NCI-H2196 (cell line): Measurements from ENCODE around the gene WDFY2.

Experiments
- DNase-seq: peaks from one replicate; lab custom pipeline; 2025; ENCODE audit not compliant: unreplicated experiment; lab: John Stamatoyannopoulos, UW

Gene WDFY2

DNA sequence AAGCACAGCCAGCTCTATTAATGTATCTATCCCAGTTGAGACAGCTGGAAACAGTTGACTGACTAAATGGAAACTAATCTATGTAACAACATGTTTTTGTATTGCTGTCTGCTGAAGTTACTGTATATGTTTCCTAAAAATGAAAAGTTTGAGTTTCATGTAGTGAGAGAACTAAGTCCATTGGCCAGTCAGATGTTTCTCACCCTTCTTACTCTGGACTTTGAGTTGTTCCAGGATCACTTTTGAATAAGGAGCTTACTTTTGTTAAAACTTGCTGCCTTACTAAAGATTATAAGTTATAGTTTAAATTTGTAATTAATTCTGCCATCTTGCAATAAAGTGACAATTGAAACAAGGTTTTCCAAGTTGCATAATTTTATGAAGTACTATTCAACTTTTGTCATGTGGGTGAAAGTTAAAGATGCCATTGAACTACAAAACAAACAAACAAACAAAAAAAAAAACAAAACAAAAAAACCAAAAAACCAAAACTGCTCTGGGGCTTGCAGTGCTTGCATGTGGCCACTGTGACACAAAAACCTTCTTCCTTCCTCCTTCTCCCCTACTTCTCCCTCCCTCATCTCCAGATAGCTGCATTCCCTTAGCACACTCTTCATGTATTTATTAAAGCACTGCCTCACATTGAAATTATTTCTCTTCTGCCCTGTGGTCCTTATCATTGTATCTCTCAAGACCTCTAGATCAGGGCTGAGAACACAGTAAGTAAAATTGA is 15.3 kb downstream of the WDFY2 start:
- no peak for DNase-seq

DNA sequence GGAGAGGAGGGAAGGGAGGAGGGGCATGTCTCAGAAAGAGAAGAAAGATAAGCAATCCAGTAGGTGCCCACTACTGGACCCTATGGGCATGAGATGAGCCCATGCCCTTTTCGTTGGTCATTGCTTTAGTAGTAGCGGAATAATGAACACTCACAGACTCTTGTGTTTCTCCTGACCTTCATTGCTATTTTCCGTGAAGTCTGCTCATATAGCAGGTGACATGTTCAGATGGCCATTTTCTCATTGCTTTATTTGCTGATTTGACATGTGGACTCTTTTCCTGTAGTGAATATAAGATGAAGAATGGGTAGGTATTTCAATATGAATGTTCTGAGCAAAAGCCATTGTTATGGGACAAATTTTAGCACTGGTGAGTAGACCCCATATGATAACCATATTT is 16.4 kb downstream of the WDFY2 start:
- DNase-seq = no peak

DNA sequence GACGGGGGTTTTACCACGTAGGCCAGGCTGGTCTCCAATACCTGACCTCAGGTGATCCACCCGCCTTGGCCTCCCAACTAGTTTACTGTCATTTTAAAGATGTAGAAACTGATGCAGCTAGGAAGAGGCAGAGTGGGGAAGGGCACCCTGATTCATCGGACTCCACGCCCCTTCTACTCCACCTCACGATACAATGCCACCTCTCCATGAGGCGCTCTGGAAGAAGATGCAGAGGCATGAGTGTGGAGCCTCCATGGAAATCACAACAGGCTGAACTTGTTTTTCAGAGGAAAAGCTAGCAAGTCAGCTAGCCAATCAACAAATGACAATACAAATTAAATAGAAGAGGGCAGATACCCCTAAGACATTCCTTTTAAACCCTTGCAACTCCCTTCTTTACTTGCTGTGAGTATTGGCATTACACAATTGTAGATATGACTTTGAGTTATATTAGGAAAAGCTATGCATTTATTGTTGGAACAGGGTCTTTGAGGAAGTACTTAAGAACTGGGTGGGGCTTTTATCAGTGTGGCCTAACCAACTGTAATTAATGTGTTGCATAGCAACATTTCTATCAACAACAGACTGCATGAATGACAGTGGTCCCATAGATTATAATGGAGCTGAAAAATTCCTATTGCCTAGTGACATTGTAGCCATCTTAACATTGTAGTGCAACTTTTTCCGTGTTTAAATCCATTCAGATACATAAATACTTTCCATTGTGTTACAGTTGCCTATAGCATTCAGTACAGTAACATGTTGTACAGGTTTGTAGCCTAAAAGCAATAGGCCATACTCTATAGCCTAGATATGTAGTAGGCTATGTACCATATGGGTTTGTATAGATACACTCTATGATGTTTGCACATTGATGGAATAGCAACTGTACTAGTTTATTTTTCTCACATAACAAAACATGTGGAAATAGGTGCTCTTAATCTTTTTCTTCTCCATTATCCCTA is 17.6 kb downstream of the WDFY2 start:
- DNase-seq = no peak

DNA sequence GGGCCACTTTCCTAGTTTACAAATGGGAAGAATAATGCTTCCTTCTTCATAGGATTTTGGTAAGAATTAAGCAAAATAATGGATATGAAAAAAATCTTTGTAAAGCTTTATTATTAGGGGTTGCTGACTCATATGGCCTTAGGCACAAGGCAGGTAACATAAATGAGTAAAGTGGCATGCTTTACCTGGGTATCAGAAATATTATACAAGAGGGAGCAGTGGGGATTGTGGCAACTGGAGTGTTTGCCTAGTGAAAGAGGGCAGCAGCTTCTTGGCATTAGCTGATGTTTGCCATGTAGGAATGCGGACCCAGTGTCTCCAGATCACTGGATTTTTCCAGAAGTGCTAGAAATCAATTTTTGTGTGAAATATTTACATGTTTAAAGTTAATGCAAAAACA is 19.5 kb downstream of the WDFY2 start:
- no peak for DNase-seq

GRCh38 chr13:51605698-51606097 is 21.4 kb downstream of the WDFY2 start:
- no peak for DNase-seq

DNA sequence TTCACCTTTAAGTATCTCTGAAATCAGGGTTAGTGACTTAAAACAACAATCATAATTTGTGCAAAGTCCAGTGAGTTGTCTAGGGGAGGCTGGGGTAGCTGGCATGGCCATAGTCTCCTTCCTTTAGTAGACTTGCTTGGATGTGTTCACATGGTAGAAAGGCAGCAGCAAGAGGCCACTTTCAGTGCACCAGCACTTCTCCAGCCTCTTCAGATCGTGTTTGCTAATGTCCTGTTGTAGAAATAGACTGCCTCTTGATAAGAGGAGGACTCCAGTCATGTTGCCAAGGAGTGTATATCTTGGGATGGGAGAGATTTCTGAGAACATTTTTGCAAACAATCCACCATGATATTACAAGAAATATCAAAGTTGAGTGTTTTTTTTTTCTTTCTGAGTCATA is 22.9 kb downstream of the WDFY2 start:
- no peak for DNase-seq

DNA sequence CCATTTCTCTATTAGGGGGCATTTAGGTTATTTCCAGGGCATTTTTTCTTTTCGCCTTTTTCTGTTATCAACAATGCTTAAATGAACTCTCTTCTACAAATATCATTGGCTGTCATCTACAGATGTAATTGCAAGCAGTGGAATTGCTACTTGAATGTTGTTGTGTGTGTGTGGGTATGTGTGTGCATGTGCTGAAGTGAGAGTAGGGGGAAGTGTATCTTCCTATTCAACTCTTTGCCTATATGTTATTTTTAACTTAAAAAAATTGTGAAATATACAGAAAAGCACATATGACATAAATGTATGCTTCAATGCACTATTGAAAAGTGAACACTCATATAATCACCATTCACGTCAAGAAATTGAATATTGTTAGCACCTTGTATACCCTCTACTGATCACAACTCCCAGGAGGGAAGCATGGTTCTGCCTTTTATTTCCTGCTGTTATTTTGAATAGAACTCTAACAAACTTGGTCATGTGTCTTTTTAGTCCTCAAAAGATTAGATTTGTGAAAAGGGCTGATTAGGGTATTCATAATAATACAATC is 24.7 kb downstream of the WDFY2 start:
- DNase-seq = no peak

DNA sequence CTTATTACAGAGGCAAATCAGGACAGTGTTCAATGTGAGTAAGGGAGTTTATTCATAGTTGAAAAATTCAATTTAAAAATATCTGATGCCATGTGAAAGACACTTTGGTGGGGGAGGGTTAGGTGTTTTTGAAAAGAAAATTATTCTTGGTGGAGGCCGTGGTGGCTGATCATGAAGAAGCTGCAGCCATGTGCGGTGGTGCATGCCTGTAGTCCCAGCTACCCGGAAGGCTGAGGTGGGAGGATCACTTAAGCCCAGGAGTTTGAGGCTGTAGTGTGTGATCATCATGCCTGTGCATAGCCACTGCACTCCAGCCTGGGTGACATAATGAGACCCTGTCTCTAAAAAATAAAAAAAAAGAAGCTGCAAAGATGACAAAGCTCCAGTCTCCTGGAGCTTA is 28.6 kb downstream of the WDFY2 start:
- DNase-seq = no peak

GRCh38 chr13:51613535-51613934 is 29.3 kb downstream of the WDFY2 start:
- no peak for DNase-seq

- no peak for DNase-seq
These were observed 30.1 kb downstream of the WDFY2 start for GRCh38 chr13:51614350-51614786.

DNA sequence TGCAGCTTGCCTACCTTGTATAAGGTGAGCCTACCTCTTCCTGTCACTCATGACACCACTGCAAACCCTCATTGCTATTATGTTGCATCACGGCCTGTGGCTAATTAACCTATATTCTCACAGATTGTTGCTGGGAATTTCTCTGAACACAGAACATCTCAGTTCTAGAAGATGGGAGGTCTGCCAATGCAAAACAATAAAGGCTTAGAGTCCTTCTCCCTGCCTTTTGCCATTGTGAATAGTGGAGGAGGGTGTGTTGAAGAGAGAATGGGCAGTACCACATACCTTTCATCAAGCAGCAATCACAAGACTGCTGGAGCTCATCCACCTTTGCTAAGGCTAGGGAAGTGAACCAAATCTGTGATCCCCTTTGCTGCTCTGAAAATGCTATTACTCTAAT is 34.4 kb downstream of the WDFY2 start:
- peak; percentile 10 for DNase-seq

DNA sequence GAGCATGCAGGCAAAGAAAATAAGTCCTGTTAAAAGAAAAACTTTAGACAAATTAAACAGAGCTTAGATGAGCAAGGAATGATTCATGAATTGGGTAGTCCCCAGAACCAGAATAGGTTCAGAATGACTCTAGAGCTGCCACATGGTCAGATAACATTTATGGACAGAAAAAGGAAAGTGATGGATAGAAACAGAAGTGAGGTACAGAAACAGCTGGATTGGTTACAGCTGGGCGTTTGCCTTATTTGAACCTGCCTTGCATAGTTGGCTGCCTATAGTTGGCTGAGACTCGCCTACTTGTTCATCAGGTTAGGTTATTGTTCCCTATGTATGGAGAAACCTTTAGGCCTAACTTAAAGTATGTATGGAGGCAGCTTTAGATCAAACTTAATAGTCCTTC is 35.4 kb downstream of the WDFY2 start:
- DNase-seq = no peak

DNA sequence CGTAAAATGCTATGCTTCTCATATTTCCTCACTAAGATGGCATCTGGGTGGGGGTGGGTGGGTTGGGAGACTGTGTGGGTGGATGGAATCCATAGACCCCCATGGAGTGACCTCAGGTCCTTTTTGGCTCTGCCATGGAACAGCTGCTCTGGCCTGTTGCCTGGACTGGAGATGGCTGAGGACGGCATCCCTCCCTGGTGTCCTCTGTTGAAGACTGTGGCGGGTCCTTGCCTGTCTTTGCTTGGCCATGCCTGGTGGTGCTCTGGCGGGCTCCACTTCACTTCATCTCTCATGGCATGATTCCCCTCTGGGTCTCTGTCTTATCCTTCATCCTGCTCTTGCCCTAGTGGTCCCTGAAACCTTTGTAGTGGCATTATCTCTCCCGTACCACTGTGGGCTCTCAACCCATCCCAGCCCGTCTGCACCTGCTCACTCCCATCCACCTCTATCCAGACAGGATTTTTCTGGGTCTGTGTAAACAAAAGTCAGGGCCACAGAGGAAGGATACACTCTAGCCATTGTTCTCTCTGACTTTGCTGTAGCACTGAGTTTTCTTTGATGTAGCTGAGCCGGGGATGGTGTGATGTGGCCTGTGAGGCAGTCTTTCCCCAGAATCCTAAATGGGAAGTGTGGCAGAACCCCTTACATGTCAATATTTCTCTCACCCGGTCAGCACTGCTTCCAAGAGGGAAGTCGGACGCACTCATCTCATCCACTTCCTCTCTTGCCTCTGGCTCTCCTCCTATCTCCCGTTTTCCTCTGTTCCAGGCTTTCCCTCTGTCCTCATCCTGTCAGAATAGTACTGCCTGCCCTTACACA is 36.1 kb downstream of the WDFY2 start:
- no peak for DNase-seq

DNA sequence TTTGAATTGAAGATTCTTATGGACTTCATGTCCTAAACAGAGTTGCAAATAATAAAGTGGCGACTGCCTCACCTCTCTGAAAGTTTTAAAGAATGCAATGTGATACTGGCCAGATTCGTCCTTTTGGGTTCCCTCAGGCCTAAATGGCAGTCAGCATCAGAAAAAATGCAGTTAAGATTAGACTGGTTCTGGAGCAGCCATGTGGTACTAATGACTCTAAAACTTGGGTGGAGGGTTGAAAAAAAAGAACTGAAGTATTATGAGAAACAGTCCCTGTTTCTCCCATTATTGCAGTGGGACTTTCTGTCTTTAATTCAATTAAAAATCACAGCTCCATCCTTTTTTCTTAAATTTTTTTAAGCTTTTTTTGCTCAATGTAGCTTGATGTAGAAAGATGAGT is 37.3 kb downstream of the WDFY2 start:
- DNase-seq = no peak

DNA sequence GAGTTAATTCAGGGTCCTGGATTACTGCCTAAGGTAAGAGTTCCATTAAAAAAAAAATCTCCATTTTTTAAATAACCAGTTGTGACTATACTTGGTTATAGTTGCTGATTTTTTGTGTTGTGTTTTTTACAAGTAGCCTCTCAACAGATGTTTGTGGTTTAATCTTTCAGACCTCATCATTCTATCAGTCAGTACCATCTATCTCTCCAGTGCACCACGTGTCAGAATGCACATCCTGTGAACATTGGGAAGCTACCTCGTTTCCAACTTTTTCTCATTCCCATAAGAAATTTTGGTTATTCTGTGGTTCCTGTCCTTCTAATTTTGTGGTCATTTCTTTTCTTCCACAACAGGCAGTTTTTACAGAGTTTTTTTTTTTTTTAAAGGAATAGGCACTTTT is 39.2 kb downstream of the WDFY2 start:
- DNase-seq = no peak

- no peak for DNase-seq
These were observed 39.9 kb downstream of the WDFY2 start for GRCh38 chr13:51624207-51624606.

- DNase-seq = no peak
These were observed 40.6 kb downstream of the WDFY2 start for GRCh38 chr13:51624695-51625345.

DNA sequence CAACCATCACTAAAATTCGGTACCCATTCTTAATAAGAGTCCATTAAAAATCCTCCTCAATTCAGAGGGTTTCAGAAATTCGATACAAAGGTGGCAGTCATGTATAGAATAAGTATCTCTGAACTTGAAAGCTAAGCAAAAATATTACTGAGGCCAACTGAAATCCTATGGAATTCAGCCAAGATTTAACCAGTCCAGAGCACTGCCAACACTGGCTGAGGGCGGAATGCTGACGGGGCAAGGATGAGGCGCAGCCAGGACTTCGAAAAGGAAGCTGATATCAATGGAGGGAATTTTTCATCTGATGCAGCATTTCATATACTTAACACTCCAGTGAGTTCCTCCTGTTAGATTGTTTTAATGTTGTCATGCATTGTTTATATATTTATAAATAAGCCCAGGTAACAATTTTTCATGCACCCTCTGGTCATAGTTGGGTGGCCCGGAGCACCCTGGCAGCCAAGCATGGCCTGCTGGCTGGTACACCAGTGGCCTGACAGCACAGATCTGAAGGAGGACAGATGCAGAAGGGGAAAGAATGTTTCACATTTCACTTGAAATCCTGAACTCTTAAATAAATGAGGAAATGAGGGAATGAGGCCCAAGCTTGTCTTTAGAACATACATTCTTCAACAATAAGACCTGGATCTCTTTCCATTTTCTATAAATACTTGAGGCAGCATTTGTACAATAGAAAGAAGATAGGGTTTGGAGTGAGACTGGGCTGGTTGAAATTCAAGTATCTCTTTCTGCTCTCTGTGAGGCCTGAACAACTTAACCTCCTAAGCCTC is 41.5 kb downstream of the WDFY2 start:
- DNase-seq = peak; percentile 1

DNA sequence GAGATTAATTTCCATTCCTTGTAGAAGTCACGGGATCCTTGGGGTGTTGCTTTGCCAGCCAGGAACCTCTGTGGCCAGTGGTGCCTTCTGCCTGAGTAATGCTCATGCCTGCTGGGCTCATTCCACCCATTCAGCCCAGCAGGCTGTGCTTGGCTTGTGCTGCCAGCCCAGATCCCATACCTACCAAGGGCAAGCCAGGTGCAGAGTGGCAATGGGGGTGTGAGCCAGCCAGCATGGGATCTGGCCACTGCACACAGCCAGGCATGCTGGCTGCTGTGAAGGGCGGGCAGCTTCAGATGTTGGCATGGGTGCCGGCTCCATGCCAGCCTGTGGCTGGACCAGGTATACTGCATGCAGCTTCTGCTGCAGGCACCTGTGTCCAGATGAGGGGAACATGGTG is 42.5 kb downstream of the WDFY2 start:
- peak; percentile 43 for DNase-seq
